SJSA1 (cell line): ENCODE measurements around the gene RTEL1. TPM values are rescaled to one million over a fixed set of nuclear protein-coding genes. Genes with fewer than 3 reads are reported as not detected.

Source experiments
- DNase-seq, 2 experiments: peaks; one replicate each; pipeline ENCODE4 v3.0.0-alpha.2; 2015 to 2020; ENCODE audit warnings: low spot score in 2 of 2, low read depth in 1 of 2
- H3K27ac ChIP-seq: fragments of 250-450 bp; sonication (Bioruptor Pico); 2 replicates; pipeline ENCODE4 v1.5.1; 2020; ENCODE audit warnings: mild to moderate bottlenecking, moderate library complexity
- H3K27me3 ChIP-seq: fragments of 250-450 bp; sonication (Bioruptor Pico); replicated peaks from 2 replicates; pipeline ENCODE4 v1.5.1; 2020; ENCODE audit warnings: mild to moderate bottlenecking, moderate library complexity
- H3K36me3 ChIP-seq: fragments of 250-450 bp; sonication (Bioruptor Pico); 2 replicates; pipeline ENCODE4 v1.5.1; 2020; ENCODE audit warnings: mild to moderate bottlenecking
- H3K4me1 ChIP-seq: fragments of 250-450 bp; sonication (Bioruptor Pico); replicated peaks from 2 replicates; pipeline ENCODE4 v1.6.1; 2021; ENCODE audit warnings: mild to moderate bottlenecking
- H3K4me3 ChIP-seq: fragments of 250-450 bp; sonication (Bioruptor Pico); 2 replicates; pipeline ENCODE4 v1.5.1; 2020; ENCODE audit warnings: mild to moderate bottlenecking
- H3K9me3 ChIP-seq: fragments of 250-450 bp; sonication (Bioruptor Pico); replicated peaks from 2 replicates; pipeline ENCODE4 v1.5.1; 2020; ENCODE audit warnings: mild to moderate bottlenecking
- total RNA-seq: library from RNA; depleted of rRNA; stranded (reverse); fragments of >200 nt; shearing (Covaris generic); gene quantifications from 2 replicates; pipeline ENCODE4 v1.2.3, GENCODE V29; 2014; rRNA removed

Gene RTEL1
- total RNA-seq, 1 experiment from 2014 or later = 11.0 TPM

DNA sequence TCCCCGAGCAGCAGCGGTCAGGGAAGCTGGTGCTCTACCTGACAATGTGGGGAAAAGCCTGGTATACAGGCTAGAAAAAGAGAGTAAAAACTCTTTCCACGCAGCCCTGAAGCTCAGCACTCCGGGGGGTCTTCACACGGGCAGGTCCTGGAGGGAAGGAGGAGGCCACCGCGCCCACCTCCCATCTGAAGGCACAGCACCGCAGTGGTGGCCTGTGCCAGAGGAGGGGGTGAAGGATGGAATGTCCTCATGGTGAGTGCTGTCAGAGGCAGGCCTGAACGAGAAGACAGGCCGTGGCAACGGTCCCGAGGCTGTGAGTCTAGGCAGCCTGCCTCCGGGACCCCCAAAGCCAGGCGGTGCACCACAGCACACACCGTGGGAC is 87.3 kb downstream of the RTEL1 start:
- H3K4me1 ChIP-seq = peaks cover 9% of the 10 kb centered on the region
- no peak overlapping the region for H3K4me3 ChIP-seq
- no peak overlapping the region for H3K27ac ChIP-seq
- no peaks in the 10 kb centered on the region for H3K9me3 ChIP-seq
- DNase-seq = peak in 1 of 2 experiments; percentile 41
- peaks cover 32% of the 10 kb centered on the region for H3K36me3 ChIP-seq
- no peaks in the 10 kb centered on the region for H3K27me3 ChIP-seq

Other genes starting within 250 kb of the RTEL1 start
- gene KCNQ2, start 185.7 kb upstream of the RTEL1 start, total RNA-seq = not detected in 2 replicates
- 5.2 and 13.0 TPM in 2 replicates for gene EEF1A2, start 159.2 kb upstream of the RTEL1 start, total RNA-seq
- gene PPDPF, start 137.5 kb upstream of the RTEL1 start, total RNA-seq = 47.2 and 56.7 TPM in 2 replicates
- gene PTK6, start 120.9 kb upstream of the RTEL1 start, total RNA-seq = not detected in 2 replicates
- not detected in 2 replicates for gene SRMS, start 110.6 kb upstream of the RTEL1 start, total RNA-seq
- gene FNDC11, start 104.2 kb upstream of the RTEL1 start, total RNA-seq = 0.11 TPM in 1 of 2 replicates, not detected in the other
- gene HELZ2, start 84.1 kb upstream of the RTEL1 start, total RNA-seq = 14.3 and 17.8 TPM in 2 replicates
- gene GMEB2, start 31.2 kb upstream of the RTEL1 start, total RNA-seq = 8.7 and 10.4 TPM in 2 replicates
- gene STMN3, start 4.9 kb upstream of the RTEL1 start, total RNA-seq = 1.3 and 4.6 TPM in 2 replicates
- 1.9 TPM in 1 of 2 replicates, not detected in the other for gene TNFRSF6B, start 38.3 kb downstream of the RTEL1 start, total RNA-seq
- gene ARFRP1, start 49.7 kb downstream of the RTEL1 start, total RNA-seq = 49.1 and 67.6 TPM in 2 replicates
- 22.8 and 43.9 TPM in 2 replicates for gene ZGPAT, start 49.7 kb downstream of the RTEL1 start, total RNA-seq
- gene LIME1, start 78.4 kb downstream of the RTEL1 start, total RNA-seq = 10.2 and 38.5 TPM in 2 replicates
- 66.9 and 95.6 TPM in 2 replicates for gene SLC2A4RG, start 81.5 kb downstream of the RTEL1 start, total RNA-seq
- 2.4 and 3.8 TPM in 2 replicates for gene ZBTB46, start 173.0 kb downstream of the RTEL1 start, total RNA-seq
- gene ABHD16B, start 203.2 kb downstream of the RTEL1 start, total RNA-seq = not detected in 2 replicates
- 76.4 and 101 TPM in 2 replicates for gene TPD52L2, start 207.0 kb downstream of the RTEL1 start, total RNA-seq
- 48.5 and 60.0 TPM in 2 replicates for gene DNAJC5, start 236.8 kb downstream of the RTEL1 start, total RNA-seq